ENCODE results near the gene INTS12. TPM values are rescaled to one million over a fixed set of nuclear protein-coding genes. Genes with fewer than 3 reads are reported as not detected.
A peak's percentile ranks its signal among the peaks of the same experiment; 100 is the strongest.

INTS12 gene
- total RNA-seq, 1 experiment from 2014 or later = 13.3 TPM

DNA sequence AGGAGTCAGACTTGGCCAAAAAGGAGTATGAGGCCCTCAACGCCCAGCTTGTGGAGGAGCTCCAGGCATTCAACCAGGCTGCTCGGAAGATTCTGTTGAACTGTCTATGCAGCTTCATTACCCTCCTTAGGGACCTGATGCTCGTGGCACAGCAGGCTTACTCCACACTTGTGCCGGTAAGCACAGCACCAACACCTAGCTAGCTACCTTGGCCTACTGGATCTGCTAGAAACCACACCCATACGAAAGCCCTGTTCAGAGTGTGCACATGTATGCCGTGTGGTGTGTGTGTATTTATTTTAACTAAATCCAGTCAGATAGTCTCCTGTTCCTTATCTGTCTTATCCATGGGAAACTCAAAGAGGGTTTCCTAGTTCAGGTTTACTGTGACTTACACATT lies 49.3 kb downstream of the INTS12 start:
- Histone ChIP-seq H3K4me3 (ENCODE audit: low read length) (no peak overlapping the region), H3K9ac (ENCODE audit: low read length) (no peak overlapping the region), H3F3A (ENCODE audit: low read length, unreplicated experiment) (no peaks in the 10 kb centered on the region), H3K27me3 (ENCODE audit: low read length) (no peaks in the 10 kb centered on the region), H3K27ac (ENCODE audit: low read length) (no peak overlapping the region), H3K4me2 (ENCODE audit: low read length) (no peak overlapping the region), H3K9me2 (replicated peaks; ENCODE audit: low read length) (no peaks in the 10 kb centered on the region), H2AFZ (ENCODE audit: low read length) (no peak overlapping the region), H3K36me3 (ENCODE audit: low read depth, low read length) (no peaks in the 10 kb centered on the region), H3K4me1 (ENCODE audit: insufficient read depth, low read length) (peaks cover 31% of the 10 kb centered on the region), H3K9me3 (ENCODE audit: low read length) (no peaks in the 10 kb centered on the region), H4K20me1 (ENCODE audit: low read length) (no peaks in the 10 kb centered on the region), H3K79me2 (ENCODE audit: low read length) (no peaks in the 10 kb centered on the region)
- no peak for DNase-seq
- ATAC-seq = no peak
- intact Hi-C loops (cut with micrococcal nuclease) = no loop called here
- BruUV-seq (replicated peaks) = no TSS peak
- POLR2A ChIA-PET (ENCODE audit: unreplicated experiment) = no interaction called here
- CTCF ChIA-PET = no interaction called here
- TF ChIP-seq EZH2 (IDR thresholded peaks at IDR 0.05; ENCODE audit: low read length, unreplicated experiment) (no peak), CTCF (conservative IDR thresholded peaks at IDR 0.05; ENCODE audit: low read depth, low read length) (no peak)

DNA sequence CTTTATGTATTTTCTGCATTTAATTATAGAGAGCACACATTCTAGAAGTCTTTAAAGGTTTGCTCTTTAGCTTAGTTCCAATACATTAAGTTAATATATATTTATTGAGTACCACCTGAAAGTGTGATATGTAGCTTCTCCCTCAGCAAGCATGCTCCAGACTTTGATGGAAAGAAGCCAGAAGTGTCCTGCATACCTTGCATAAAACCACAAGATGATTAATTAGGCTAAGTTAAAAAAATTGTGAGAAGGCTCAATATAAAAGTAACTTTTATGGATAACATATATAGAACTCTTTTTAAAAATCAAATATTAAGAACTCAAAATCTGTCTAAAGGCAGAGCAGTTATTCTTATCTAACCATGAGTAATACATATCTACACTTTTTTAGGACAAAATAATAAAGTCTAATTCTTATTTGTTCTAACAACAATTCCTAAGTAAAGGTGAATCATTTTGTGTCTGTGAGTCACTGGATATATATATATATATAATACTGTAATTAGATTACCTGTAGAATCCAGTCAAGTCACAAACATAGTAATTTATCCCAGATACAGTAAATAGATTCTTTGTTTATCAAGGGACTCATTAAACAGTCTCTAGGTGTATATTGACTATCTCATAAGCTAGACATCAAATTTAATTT lies 51.2 kb downstream of the INTS12 start:
- H4K20me1 ChIP-seq (ENCODE audit: low read length) = no peaks in the 10 kb centered on the region
- H3K79me2 ChIP-seq (ENCODE audit: low read length) = no peaks in the 10 kb centered on the region
- H3K9ac ChIP-seq (ENCODE audit: low read length) = no peak overlapping the region
- ChIA-PET POLR2A (ENCODE audit: unreplicated experiment) (no interaction called here), CTCF (no interaction called here)
- no peaks in the 10 kb centered on the region for H3F3A ChIP-seq (ENCODE audit: low read length, unreplicated experiment)
- BruUV-seq (replicated peaks) = no TSS peak
- peak; percentile 59 for ATAC-seq
- peak overlapping the region; percentile 34 for H3K27ac ChIP-seq (ENCODE audit: low read length)
- intact Hi-C loops (cut with micrococcal nuclease) = no loop called here
- H3K9me3 ChIP-seq (ENCODE audit: low read length) = no peaks in the 10 kb centered on the region
- TF ChIP-seq EZH2 (IDR thresholded peaks at IDR 0.05; ENCODE audit: low read length, unreplicated experiment) (no peak), EZH2phosphoT487 (IDR thresholded peaks at IDR 0.05; ENCODE audit: borderline replicate concordance, low read length) (no peak), CTCF (conservative IDR thresholded peaks at IDR 0.05; ENCODE audit: low read depth, low read length) (no peak)
- no peak overlapping the region for H3K4me3 ChIP-seq (ENCODE audit: low read length)
- no peaks in the 10 kb centered on the region for H3K27me3 ChIP-seq (ENCODE audit: low read length)
- DNase-seq = peak; percentile 54
- H3K9me2 ChIP-seq (replicated peaks; ENCODE audit: low read length) = no peaks in the 10 kb centered on the region
- H3K36me3 ChIP-seq (ENCODE audit: low read depth, low read length) = no peaks in the 10 kb centered on the region
- H2AFZ ChIP-seq (ENCODE audit: low read length) = no peak overlapping the region
- H3K4me1 ChIP-seq (ENCODE audit: insufficient read depth, low read length) = peaks cover 30% of the 10 kb centered on the region
- no peak overlapping the region for H3K4me2 ChIP-seq (ENCODE audit: low read length)

GRCh38 chr4:105652286-105652888 lies 56.1 kb downstream of the INTS12 start:
- TF ChIP-seq EZH2phosphoT487 (IDR thresholded peaks at IDR 0.05; ENCODE audit: borderline replicate concordance, low read length) = no peak
- no peak for TF ChIP-seq CTCF (conservative IDR thresholded peaks at IDR 0.05; ENCODE audit: low read depth, low read length)
- no peak for TF ChIP-seq EZH2 (IDR thresholded peaks at IDR 0.05; ENCODE audit: low read length, unreplicated experiment)
- no peaks in the 10 kb centered on the region for H3K9me2 ChIP-seq (replicated peaks; ENCODE audit: low read length)
- no peaks in the 10 kb centered on the region for H3K9me3 ChIP-seq (ENCODE audit: low read length)
- peaks cover 8% of the 10 kb centered on the region for H3K4me1 ChIP-seq (ENCODE audit: insufficient read depth, low read length)
- intact Hi-C loops (cut with micrococcal nuclease) = no loop called here
- ATAC-seq = no peak
- BruUV-seq (replicated peaks) = no TSS peak
- no peak for DNase-seq
- H3K4me3 ChIP-seq (ENCODE audit: low read length) = no peak overlapping the region
- H3K36me3 ChIP-seq (ENCODE audit: low read depth, low read length) = no peaks in the 10 kb centered on the region
- no peaks in the 10 kb centered on the region for H3K27me3 ChIP-seq (ENCODE audit: low read length)
- H3K4me2 ChIP-seq (ENCODE audit: low read length) = no peak overlapping the region
- CTCF ChIA-PET = interaction anchor here (0.6 kb wide), 1 partner anchor 19 kb away, joined by 3 read pairs; no protein-coding TSS in a partner anchor
- H4K20me1 ChIP-seq (ENCODE audit: low read length) = no peaks in the 10 kb centered on the region
- H3K27ac ChIP-seq (ENCODE audit: low read length) = no peak overlapping the region
- no peaks in the 10 kb centered on the region for H3K79me2 ChIP-seq (ENCODE audit: low read length)
- H3K9ac ChIP-seq (ENCODE audit: low read length) = no peak overlapping the region
- H3F3A ChIP-seq (ENCODE audit: low read length, unreplicated experiment) = no peaks in the 10 kb centered on the region
- POLR2A ChIA-PET (ENCODE audit: unreplicated experiment) = no interaction called here
- H2AFZ ChIP-seq (ENCODE audit: low read length) = no peak overlapping the region

Measured in PC-3 (cell line).